ENCODE data around the gene GLYR1.

GRCh38 chr16:4893103-4893862 is 46.2 kb upstream of the GLYR1 start:
- TF ChIP-seq HDGF (IDR thresholded peaks at IDR 0.05; ENCODE audit: borderline replicate concordance) (no peak), SP1 (IDR thresholded peaks at IDR 0.05) (no peak)

Measured in HEK293T (cell line).